Keratinocyte (primary cell): Measurements from ENCODE around the gene TFIP11. TPM values are rescaled to one million over a fixed set of nuclear protein-coding genes. Genes with fewer than 3 reads are reported as not detected.

Experiments used
- DNase-seq: peaks from one replicate; pipeline ENCODE4 v3.0.0-alpha.2; 2011; ENCODE audit warnings: low read depth, missing footprints, low spot score
- FAIRE-seq: peaks from 2 replicates; lab custom pipeline; 2011; peaks lifted over from hg19 to GRCh38; lab: Jason Lieb, UNC
- H2AFZ ChIP-seq: 2 replicates; pipeline ENCODE4 v1.6.0; 2012; ENCODE audit warnings: low read length, control low read depth, inconsistent platforms; ENCODE audit not compliant: control insufficient read depth
- H3K27ac ChIP-seq: 2 replicates; pipeline ENCODE4 v1.5.1; 2011; ENCODE audit warnings: low read length; ENCODE audit not compliant: control insufficient read depth, insufficient read depth
- H3K27me3 ChIP-seq: 3 replicates; pipeline ENCODE4 v1.6.0; 2011; ENCODE audit warnings: low read length; ENCODE audit not compliant: control insufficient read depth, insufficient read depth; ENCODE audit errors: extremely low read depth
- H3K36me3 ChIP-seq, 2 experiments: 2 replicates in 1 of 2; 3 replicates in 1 of 2; pipeline ENCODE4 v1.5.1; 2011; ENCODE audit warnings: low read length in 2 of 2, mild to moderate bottlenecking in 1 of 2; ENCODE audit not compliant: control insufficient read depth in 2 of 2, insufficient read depth in 2 of 2; ENCODE audit errors: extremely low read depth in 1 of 2
- H3K4me1 ChIP-seq: 3 replicates; pipeline ENCODE4 v1.5.1; 2011; ENCODE audit warnings: low read length; ENCODE audit not compliant: control insufficient read depth, insufficient read depth; ENCODE audit errors: extremely low read depth
- H3K4me2 ChIP-seq: 3 replicates; pipeline ENCODE4 v1.6.0; 2011; ENCODE audit warnings: low read depth, low read length; ENCODE audit not compliant: control insufficient read depth, insufficient read depth; ENCODE audit errors: extremely low read depth
- H3K4me3 ChIP-seq, 3 experiments: fragments of 200-600 bp in 1 of 3; sonication (generic) in 1 of 3; 2 replicates in 2 of 3; 3 replicates in 1 of 3; pipeline ENCODE4 v1.5.1; 2011 to 2016; ENCODE audit warnings: low read length in 3 of 3, mild to moderate bottlenecking in 3 of 3, control low read depth in 2 of 3, inconsistent platforms in 1 of 3, low read depth in 1 of 3, mixed read lengths in 1 of 3, mixed run types in 1 of 3, moderate library complexity in 1 of 3; ENCODE audit not compliant: control insufficient read depth in 2 of 3, insufficient read depth in 2 of 3; ENCODE audit errors: extremely low read depth in 1 of 3
- H3K79me2 ChIP-seq: 2 replicates; pipeline ENCODE4 v1.6.0; 2012; ENCODE audit warnings: low read length; ENCODE audit not compliant: control insufficient read depth, insufficient read depth
- H3K9ac ChIP-seq: 3 replicates; pipeline ENCODE4 v1.6.0; 2011; ENCODE audit warnings: low read length; ENCODE audit not compliant: control insufficient read depth, insufficient read depth; ENCODE audit errors: extremely low read depth
- H3K9me1 ChIP-seq: 3 replicates; pipeline ENCODE4 v1.6.0; 2011; ENCODE audit warnings: low read length; ENCODE audit not compliant: control insufficient read depth, insufficient read depth; ENCODE audit errors: extremely low read depth
- H3K9me3 ChIP-seq: 2 replicates; pipeline ENCODE4 v1.5.1; 2012; ENCODE audit warnings: low read depth, low read length; ENCODE audit not compliant: control insufficient read depth
- H4K20me1 ChIP-seq: 3 replicates; pipeline ENCODE4 v1.6.0; 2011; ENCODE audit warnings: low read length; ENCODE audit not compliant: control insufficient read depth, insufficient read depth; ENCODE audit errors: extremely low read depth
- EZH2 ChIP-seq: IDR thresholded peaks from one replicate; pipeline ENCODE4 v1.6.1; 2012; ENCODE audit warnings: inconsistent platforms, mild to moderate bottlenecking, low read length, moderate library complexity
- dilution Hi-C: fragments of 300-500 bp; cut with MboI; formaldehyde crosslinking; loops from one replicate; pipeline ENCODE4 v1.7.0; 2020; ENCODE audit warnings: low sequenced_read_pairs; ENCODE audit not compliant: extremely low pct_ligation_motif_present
- polyA plus RNA-seq, 5 experiments: library from polyadenylated mRNA; depleted of rRNA in 3 of 5; stranded (reverse) in 3 of 5; stranded (forward) in 1 of 5; unstranded in 1 of 5; fragments of >200 nt; gene quantifications; 1 replicate in 1 of 5; 2 replicates in 3 of 5; 3 replicates in 1 of 5; pipeline versions ENCODE4 v1.2.1 to v1.2.3, GENCODE V29; 2011 to 2012; ENCODE audit warnings: missing spikeins in 2 of 5, low read depth in 1 of 5, low replicate concordance in 1 of 5
- TF ChIP-seq, protein P1 (sequence below), 3 experiments: IDR thresholded peaks in 1 of 3; conservative IDR thresholded peaks in 1 of 3; optimal IDR thresholded peaks in 1 of 3; 2 replicates in 2 of 3; 3 replicates in 1 of 3; pipeline versions ENCODE3 to v1.5.1; 2011; ENCODE audit warnings: low read length in 3 of 3, mild to moderate bottlenecking in 3 of 3, moderate library complexity in 2 of 3, control low read depth in 1 of 3, inconsistent platforms in 1 of 3; ENCODE audit not compliant: insufficient read depth in 2 of 3; ENCODE audit errors: extremely low read depth in 1 of 3

Gene TFIP11
- polyA plus RNA-seq, 1 donor (not counting 4 experiments of a cell fraction or from before 2014, with no cell fraction given): 30.3 TPM

DNA sequence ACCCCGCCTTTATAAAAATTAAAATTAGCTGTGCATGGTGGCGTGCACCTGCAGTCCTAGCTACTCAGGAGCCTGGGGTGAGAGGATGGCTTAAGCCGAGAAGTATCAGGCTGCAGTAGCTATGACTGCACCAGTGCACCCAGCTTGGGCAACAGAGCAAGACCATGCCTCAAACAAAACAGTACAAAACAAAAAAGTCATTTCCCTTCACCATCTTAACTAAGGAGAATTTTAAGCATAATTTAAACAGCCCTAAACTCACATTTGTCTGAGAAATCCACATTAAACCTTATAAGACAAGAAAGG is 23.3 kb upstream of the TFIP11 start:
- dilution Hi-C loops: no loop called here
- no peak overlapping the region for H3K27ac ChIP-seq
- H3K27me3 ChIP-seq: no peaks in the 10 kb centered on the region
- no peak for TF ChIP-seq EZH2
- TF ChIP-seq, protein P1, sequence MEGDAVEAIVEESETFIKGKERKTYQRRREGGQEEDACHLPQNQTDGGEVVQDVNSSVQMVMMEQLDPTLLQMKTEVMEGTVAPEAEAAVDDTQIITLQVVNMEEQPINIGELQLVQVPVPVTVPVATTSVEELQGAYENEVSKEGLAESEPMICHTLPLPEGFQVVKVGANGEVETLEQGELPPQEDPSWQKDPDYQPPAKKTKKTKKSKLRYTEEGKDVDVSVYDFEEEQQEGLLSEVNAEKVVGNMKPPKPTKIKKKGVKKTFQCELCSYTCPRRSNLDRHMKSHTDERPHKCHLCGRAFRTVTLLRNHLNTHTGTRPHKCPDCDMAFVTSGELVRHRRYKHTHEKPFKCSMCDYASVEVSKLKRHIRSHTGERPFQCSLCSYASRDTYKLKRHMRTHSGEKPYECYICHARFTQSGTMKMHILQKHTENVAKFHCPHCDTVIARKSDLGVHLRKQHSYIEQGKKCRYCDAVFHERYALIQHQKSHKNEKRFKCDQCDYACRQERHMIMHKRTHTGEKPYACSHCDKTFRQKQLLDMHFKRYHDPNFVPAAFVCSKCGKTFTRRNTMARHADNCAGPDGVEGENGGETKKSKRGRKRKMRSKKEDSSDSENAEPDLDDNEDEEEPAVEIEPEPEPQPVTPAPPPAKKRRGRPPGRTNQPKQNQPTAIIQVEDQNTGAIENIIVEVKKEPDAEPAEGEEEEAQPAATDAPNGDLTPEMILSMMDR (optimal IDR thresholded peaks at IDR 0.05 in 1 of 3, IDR thresholded peaks at IDR 0.05 in 1 of 3, conservative IDR thresholded peaks at IDR 0.05 in 1 of 3; ENCODE audit: extremely low read depth in 1 of 3, insufficient read depth in 2 of 3, low read length in 3 of 3): no peak
- no peak overlapping the region for H2AFZ ChIP-seq
- no peak overlapping the region for H3K4me3 ChIP-seq
- H3K9ac ChIP-seq: no peak overlapping the region
- no peak for DNase-seq
- no peak overlapping the region for H3K4me2 ChIP-seq
- no peaks in the 10 kb centered on the region for H4K20me1 ChIP-seq
- peaks cover 5 to 11% of the 10 kb centered on the region in 2 experiments for H3K36me3 ChIP-seq
- FAIRE-seq: no peak
- no peaks in the 10 kb centered on the region for H3K9me1 ChIP-seq
- H3K9me3 ChIP-seq: no peaks in the 10 kb centered on the region
- no peaks in the 10 kb centered on the region for H3K79me2 ChIP-seq
- peaks cover 14% of the 10 kb centered on the region for H3K4me1 ChIP-seq

DNA sequence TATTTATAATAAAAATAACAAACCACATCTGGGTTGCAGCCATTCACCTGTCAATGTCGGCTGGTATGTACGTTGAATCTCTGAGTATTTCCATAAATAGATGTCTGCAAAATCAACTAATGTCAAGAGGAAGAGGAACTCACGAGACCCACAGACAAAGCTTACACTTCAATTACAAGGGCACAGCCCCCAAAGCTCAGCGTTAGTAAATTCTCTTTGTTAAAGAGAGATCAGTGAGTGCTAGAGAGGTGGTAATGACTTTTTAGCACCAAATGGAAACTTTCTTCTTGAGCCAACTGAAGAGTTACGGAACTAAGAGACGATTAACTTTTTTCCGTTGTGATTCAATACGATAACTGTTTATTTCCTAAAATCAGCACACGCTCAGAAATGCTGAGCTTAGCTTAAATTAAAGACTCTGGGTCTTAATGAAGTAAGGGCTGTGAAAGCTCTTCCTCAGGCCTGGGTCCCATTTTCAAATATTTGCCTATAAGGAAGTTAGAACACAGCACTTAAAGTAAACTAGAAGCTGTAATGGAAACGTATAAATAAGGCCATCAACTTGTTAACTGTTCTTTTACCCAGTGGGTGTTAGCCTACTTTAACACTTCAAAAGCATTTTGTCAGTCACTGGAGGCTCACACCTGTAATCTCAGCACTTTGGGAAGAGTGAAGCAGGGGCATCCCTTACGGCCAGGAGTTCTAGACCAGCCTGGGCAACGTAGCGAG is 22.8 kb upstream of the TFIP11 start:
- Histone ChIP-seq H3K4me1 (peaks cover 14% of the 10 kb centered on the region), H3K9me1 (no peaks in the 10 kb centered on the region), H3K4me3 (no peak overlapping the region), H3K9ac (no peak overlapping the region), H3K4me2 (no peak overlapping the region), H2AFZ (no peak overlapping the region), H4K20me1 (no peaks in the 10 kb centered on the region), H3K27ac (no peak overlapping the region), H3K36me3 (peaks cover 5 to 10% of the 10 kb centered on the region in 2 experiments), H3K27me3 (no peaks in the 10 kb centered on the region), H3K9me3 (no peaks in the 10 kb centered on the region), H3K79me2 (no peaks in the 10 kb centered on the region)
- TF ChIP-seq, protein P1 (optimal IDR thresholded peaks at IDR 0.05 in 1 of 3, IDR thresholded peaks at IDR 0.05 in 1 of 3, conservative IDR thresholded peaks at IDR 0.05 in 1 of 3; ENCODE audit: extremely low read depth in 1 of 3, insufficient read depth in 2 of 3, low read length in 3 of 3): no peak
- TF ChIP-seq EZH2: no peak
- dilution Hi-C loops: no loop called here
- FAIRE-seq (no peak), DNase-seq (no peak)
